ELF-1 (cell line): ENCODE results near the gene NBPF11.
A peak's percentile ranks its signal among the peaks of the same experiment; 100 is the strongest.
"Not testable (repeated sequence)": the region's sequence is repeated elsewhere in the genome, so short reads cannot be mapped to it uniquely, and the experiment has no call there.

Experiments used
- DNase-seq: peaks from one replicate; pipeline ENCODE4 v3.0.0-alpha.2; 2016; ENCODE audit warnings: low read depth, low spot score

Gene NBPF11

DNA sequence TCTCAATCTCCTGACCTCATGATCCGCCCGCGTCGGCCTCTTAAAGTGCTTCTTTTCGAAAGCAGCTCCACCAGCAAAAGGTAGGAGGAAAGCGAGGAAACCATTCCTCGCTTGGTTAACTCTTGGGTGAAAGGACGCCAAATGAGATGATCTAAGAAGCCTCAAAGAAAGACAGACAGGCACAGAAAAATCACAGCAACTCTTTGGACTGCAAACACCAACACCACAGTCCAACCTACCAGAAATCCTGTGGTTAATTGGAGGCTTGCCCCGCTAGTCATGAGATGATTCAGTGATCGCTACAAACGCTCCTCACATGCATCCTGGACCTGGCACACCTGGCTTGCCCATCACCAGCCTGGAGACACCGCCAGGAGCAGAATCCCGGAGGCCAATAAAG lies 1.1 kb downstream of the NBPF11 start:
- not testable (repeated sequence) for DNase-seq

DNA sequence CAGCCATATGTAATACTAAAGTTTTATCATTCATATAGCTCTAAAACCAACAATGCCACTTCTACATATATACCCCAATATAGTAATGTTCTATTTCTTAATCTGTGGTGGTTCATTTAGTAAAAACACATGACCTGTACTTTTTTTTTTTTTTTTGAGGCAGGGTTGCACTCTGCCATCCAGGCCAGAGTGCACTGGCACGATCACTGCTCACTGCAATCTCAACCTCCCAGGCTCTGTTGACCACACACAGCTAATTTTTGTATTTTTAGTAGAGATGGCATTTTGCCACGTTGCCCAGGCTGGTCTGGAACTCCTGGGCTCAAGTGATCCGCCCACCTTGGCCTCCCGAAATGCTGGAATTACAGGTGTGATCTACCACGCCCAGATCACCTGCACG lies 2.1 kb downstream of the NBPF11 start:
- not testable (repeated sequence) for DNase-seq

DNA sequence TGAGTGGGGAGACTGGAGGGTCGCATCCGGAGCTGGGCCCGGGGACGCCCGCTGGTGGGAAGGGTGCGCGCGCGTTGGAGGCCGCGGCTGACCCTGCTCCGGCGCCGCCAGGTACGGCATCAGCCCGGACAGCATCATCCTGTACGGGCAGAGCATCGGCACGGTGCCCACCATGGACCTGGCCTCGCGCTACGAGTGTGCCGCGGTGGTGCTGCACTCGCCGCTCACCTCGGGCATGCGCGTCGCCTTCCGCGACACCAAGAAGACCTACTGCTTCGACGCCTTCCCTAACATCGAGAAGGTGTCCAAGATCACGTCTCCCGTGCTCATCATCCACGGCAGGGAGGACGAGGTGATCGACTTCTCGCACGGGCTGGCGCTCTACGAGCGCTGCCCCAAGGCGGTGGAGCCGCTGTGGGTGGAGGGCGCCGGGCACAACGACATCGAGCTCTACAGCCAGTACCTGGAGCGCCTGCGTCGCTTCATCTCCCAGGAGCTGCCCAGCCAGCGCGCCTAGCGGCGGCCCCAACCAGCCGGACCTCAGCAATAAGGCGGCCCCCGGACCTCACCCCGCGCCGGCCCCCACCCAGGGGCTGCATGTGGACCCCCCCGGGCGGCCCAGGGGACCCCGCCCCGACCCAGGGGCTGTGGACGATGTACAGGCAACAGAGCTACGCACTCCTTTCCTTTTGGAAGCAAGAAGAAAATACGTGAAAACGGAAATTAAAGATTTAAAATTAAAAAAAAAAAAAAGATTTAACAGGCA lies 2.8 kb downstream of the NBPF11 start:
- not testable (repeated sequence) for DNase-seq

DNA sequence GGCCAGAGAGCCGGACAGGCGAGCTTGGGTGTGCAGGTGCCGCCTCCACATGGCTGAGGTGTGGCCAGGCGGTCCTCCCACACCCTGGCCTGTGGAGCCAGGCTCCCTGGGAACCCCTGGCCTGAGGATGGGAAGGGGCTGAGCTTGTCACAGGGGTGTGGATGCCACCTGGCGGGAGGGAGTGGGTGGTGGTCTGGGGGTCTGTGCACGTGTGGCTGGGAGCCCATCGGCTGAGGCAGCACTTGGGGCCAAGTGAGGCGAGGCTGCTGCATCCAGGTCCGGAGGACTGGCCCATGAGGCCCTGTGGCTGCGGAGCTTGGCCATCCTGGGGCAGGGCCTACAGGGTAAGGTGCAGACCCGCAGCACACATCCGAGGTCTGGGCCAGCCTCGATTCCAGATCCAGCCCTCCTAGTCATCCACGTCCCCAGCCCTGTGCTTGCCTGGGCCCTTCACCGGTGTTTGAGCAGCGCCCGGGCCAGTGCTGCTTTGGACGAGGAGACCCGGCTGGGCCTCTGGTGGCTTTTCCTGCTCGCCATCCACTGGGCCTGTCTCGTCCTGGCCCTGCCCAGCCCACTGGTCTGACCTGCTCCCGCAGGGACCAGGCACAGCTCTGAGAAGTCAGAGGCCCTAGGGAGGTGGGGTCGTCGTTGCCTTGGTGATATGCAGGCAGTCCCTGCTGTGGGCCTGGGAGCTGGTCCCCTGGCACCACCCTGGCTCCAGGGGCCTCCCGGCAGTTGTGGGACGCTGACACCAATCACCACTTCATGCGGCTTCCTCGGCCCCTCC lies 4.8 kb downstream of the NBPF11 start:
- not testable (repeated sequence) for DNase-seq

DNA sequence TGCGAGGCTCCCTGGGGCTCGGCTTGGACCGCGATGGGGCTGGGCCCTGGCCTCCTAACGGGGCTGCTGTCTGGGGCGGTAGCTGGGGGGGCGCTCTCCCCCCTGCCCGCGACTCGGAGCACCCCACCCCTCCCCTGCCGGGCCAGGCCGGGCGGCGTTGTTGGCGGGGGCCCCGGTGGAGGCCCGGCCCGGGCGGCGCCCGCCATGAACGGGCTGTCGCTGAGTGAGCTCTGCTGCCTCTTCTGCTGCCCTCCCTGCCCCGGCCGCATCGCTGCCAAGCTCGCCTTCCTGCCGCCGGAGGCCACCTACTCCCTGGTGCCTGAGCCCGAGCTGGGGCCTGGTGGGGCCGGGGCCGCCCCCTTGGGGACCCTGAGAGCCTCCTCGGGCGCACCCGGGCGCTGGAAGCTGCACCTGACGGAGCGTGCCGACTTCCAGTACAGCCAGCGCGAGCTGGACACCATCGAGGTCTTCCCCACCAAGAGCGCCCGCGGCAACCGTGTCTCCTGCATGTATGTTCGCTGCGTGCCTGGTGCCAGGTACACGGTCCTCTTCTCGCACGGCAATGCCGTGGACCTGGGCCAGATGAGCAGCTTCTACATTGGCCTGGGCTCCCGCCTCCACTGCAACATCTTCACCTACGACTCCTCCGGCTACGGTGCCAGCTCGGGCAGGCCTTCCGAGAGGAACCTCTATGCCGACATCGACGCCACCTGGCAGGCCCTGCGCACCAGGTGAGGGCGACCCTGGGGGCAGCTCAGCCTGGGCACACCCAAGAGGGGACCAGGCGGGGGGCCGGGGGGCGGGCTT lies 5.7 kb downstream of the NBPF11 start:
- DNase-seq, result not testable (repeated sequence)

DNA sequence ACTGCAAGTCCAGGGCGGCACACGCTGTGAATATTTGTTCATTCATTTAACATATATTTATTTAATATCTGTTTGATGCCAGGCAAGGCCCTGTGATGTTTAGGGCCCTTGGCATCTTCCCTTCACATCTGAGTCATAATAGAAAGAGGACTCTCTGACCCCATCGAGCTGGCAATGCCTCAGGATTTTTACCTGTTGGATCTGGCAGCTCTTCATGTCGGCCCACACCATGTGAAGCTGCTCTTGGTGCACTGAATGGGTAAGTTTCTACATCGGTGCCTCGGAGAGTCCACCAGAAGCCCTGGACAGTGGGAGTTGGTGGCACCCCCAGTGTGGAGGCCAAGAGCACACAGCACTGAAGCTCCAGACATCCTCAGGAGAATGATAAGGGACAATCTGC lies 8.9 kb downstream of the NBPF11 start:
- not testable (repeated sequence) for DNase-seq

DNA sequence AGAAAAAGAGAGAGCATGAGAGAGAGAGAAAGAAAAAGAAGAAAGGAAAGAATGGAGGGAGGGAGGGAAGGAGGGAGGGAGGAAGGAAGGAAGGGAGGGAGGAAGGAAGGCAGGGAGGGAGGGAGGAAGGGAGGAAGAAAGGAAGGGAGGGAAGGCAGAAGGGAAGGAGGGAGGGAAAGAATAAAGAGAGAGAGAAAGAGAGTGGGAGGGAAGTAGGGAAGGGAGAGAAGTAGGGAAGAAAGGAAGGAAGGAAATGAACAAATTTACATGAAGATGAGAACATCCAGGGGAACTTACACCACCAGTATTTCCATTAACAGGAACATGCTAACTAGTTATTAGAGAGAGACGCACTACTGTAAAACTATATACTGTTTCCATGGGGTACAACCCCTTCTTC lies 10.1 kb downstream of the NBPF11 start:
- not testable (repeated sequence) for DNase-seq

DNA sequence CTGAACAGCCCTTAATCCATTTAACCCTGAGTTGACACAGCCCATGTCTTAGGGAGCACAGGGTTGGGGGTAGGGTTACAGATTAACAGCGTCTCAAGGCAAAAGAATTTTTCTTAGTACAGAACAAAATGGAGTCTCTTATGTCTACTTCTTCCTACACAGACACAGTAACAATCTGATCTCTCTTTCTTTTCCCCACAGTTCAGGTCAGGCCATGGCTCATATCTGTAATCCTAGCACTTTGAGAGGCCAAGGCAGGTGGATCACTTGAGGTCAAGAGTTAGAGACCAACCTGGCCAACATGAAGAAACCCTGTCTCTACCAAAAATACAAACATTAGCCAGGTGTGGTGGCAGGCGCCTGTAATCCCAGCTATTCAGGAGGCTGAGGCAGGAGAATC lies 13.5 kb downstream of the NBPF11 start:
- not testable (repeated sequence) for DNase-seq

DNA sequence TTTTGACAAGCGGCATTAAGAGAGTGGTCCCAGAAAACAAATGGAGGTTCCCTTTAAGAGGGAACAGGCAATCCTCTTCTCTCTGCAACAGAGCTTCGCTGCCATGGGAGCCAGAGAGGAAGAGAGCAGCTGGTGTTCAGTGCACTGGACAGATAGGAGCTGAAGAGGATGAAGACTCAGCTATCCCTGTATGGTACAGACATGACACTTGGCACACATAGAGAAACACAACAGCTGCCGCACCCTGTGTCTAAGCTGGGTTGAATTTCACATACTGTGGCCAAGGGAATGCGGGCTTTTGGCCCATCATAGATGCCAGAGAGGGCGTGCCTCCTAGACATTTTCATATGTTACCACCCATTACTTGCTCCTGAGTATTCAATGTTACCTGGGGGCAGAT lies 29.7 kb downstream of the NBPF11 start:
- DNase-seq, result not testable (repeated sequence)

DNA sequence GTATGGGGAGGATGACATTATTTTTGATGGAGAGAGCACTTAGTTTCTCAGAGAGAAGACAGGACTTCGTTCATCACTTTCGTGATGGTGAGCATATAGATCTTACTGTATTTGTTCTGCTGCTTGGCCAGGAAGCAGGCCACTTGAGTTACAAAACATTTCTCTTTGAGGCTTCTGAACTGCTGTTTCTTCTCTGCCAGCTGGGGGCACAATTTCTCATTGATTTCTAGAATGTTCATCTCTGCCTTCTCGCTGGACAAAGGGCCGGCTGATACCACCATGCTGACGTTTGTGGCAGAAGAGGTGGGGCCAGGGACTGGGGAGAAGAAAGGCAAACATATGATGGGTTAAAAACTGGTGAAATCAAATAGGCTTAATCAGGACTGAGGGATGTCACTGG lies 31.7 kb downstream of the NBPF11 start:
- not testable (repeated sequence) for DNase-seq

DNA sequence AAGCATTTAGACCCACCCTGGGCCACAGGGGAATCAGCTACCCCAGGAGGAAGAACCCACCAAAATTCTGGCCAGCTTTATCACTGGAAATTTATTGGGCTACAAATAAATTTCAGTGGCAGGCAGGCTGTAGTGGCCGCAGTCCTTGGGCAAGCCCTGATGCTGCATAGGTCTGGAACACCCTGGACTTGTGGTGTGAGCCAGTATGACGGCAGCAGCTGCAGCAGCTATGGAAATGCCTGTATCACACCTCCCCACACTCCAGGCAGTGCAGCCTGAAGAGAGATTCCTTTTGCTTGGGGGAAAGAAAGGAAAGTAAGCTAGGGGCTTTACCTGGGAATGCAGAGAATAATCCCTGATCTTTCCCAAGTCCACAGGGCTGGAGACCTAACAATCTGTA lies 56.3 kb downstream of the NBPF11 start:
- not testable (repeated sequence) for DNase-seq

DNA sequence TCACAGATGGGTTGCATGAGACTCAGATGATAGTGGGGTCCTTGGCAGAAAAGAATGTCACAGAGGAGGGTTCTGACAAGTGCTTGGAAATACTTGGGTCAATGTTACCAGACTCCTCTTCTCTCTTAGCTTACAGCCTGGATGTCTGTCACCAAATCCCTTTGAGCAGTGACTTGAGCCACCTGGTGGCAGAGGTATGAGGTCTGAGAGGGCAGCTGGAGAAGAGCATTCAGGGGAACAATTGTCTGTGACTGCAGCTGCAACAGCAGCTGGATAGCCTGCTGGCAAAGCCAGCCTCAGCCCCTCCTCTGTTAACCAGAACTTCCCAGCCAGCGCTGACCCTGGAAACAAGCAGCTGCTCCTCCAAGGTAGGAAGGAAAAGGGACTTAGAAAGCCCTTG lies 65.9 kb downstream of the NBPF11 start:
- DNase-seq, result not testable (repeated sequence)

DNA sequence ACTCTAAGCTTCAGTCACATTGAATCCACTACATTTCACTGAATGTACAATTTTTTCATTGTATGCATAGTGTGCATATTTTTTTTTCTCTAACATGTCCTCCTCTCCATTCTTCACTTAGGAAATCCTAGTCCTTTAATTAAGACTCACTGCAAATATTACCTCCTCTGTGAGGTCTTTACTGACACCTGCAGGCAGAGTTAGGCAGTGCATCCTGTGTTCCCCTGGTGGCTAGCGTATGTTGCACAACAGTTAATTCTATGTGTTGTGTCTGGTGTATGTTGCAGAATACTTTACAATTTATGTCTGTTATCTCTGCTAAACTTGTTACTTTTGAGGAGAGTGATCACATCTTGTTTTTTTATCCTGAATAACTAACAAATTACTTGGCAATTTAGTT lies 70.9 kb downstream of the NBPF11 start:
- DNase-seq, result not testable (repeated sequence)

DNA sequence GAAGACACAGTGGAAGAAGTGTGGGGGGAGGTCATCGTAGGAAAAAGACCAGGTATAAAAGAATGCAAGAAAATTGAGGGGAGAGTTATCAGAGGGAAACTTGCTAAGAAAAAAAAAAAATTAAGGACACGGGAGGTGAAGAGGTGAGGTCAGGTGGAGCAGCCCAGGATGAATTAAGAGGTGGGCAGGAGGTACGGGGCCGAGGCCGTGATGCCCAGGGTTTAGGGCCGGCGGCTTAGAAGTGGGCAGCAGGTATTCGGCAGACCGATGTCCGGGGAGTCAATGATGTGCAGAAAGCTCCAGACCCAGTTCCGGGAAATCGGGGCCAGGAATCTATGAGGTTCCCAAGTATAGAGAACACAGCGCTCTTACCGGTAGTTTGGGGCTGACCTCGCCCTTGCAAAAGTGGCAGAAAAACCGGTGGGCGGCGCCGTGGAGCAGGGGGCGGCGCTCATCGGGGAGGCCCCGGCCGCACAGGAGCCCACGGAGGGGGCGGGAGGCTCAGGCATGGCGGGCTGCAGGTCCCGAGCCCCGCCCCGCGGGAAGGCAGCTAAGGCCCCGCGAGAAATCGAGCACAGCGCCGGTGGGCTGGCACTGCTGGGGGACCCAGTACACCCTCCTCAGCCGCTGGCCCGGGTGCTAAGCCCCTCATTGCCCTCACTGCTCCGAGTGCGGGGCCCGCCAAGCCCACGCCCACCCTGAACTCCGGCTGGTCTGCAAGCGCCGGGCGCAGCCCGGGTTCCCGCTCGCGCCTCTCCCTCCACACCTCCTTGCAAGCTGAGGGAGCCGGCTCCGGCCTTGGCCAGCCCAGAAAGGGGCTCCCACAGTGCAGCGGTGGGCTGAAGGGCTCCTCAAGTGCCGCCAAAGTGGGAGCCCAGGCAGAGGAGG lies 73.2 kb downstream of the NBPF11 start:
- not testable (repeated sequence) for DNase-seq

DNA sequence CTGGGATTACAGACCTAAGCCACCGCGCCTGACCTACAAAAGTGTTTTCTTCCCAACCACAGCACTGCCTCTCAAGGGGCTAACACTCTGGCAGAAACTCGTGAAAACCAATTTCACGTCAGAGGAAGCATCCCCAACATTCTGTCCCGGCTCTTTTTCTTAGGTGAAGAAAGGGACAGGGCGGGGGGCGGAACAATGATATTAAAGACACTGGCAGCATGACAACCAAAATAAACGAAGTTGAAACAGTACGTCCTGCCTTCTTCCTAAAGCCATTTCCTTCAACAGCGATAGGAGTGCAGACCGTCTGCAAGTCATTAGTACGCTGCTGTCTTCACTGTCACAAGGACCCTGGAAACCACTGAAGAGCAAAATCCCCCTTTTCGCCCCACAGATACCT lies 74.0 kb downstream of the NBPF11 start:
- DNase-seq, result not testable (repeated sequence)

DNA sequence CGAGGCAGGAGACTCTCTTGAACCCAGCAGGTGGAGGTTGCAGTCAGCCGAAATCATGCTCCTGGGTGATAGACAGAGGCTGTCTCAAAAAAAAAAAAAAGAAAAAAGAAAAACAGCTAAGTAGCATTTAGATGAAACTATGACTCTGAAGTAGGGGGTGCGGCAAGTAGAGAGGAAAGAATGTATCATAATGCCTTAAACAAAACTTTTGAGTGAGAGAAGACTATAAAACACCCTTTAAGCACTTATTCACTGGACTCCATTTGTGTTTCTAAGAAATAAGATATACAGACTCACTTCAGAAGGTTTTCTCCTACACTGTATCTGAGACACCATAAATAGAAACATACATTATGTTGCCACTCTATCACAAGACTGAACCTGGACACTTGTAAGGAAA lies 74.6 kb downstream of the NBPF11 start:
- not testable (repeated sequence) for DNase-seq

DNA sequence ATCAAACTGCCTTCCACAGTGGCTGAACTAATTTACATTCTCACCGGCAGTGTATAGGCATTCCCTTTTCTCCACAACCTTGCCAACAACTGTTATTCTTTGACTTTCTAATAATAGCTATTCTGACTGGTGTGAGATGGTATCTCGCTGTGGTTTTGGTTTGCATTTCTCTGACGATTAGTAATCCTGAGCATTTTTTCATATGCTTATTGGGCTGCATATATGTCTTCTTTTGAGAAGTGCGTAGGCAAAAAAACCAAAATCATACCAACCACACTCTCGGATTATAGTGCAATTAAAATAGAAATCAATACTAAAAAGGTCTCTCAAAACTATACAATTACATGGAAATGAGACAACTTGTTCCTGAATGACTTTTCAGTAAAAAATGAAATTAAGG lies 78.7 kb downstream of the NBPF11 start:
- not testable (repeated sequence) for DNase-seq

DNA sequence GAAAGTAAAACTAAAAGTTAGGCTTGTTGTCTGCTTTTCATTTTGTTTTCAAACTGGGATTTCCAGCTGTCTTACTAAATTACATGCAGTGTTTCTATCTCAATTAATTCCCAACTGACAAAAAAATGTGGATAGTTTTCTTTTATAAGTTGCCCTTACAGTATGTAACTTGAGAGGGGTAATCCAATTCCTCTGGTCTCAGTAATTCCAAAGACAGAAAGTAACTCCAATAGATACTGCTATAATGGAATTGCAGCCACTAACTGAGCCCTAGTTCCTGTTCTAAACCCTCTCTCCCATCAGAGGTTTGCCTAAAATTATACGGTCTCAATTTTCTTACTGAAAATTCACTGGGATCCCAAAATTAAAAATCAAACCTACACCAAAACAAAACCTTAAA lies 83.5 kb downstream of the NBPF11 start:
- DNase-seq, result not testable (repeated sequence)

DNA sequence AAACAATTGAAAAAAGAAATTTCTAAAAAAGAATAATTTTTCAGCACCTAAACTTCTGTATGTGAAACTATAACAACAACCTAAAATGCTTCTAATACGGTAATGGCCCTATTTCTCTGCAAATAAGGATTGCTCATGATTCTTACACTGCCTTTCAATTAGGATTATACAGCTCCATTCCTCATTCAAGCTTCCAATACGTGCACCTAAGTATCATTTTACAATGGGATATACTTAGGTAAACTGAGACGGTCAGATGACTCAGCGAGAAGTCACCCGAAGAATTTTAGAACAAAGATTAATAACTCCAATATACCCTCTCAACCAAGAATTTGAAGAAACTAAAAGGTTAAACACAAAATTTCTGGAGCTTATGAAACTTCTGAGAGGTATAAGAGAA lies 83.9 kb downstream of the NBPF11 start:
- not testable (repeated sequence) for DNase-seq

DNA sequence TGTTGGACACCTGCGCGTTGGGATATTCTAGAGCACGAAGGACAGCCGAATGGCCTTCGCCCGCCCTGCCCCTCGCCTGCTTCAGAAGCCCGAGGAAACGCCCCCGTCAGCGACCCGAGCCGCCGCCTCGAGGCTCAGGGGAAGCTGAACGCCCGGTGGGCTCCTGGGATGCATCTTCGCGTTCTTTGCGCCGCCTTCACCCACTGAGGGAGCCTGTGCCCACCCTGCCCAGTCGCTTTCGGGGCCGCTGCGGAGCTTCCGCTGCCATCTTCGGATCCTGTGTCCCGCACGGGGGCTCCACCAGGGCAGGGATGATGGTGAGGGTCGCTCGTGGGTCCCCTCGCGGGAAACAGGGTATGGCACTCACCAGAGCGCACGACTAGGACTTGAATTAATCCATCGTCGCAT lies 91.8 kb downstream of the NBPF11 start:
- peak; percentile 17 for DNase-seq

DNA sequence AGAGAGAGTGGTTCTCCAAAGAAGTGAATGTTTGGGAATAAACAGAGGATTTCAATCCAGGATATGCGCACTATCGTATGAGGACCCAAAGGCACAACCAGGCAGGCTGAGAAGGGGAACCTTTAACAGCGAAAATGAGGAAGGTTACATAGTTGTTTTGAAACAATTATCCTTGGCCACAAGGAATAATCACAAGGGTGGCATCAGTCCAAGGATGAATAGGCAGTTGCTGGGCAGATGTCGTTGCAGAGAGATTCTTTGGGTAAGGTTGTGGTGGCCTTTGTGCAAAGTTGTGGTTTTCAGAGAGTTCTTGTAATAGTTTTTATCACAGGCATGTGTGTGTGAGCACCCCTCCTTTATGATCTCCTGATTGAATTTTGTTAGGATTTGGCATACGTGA lies 94.7 kb downstream of the NBPF11 start:
- DNase-seq, result not testable (repeated sequence)
